WTC11 (cell line): ENCODE measurements around the gene SH2D4B.

Experiments
- ATF3 ChIP-seq: sonication (generic); formaldehyde crosslinking; conservative IDR thresholded peaks from 2 replicates; pipeline ENCODE4 v1.8.1; 2022; ENCODE audit warnings: mild to moderate bottlenecking, missing genetic modification reagents
- CREB1 ChIP-seq: sonication (generic); formaldehyde crosslinking; IDR thresholded peaks from 2 replicates; pipeline ENCODE4 v1.8.0; 2023; ENCODE audit warnings: mild to moderate bottlenecking, missing genetic modification reagents
- CREM ChIP-seq: sonication (generic); formaldehyde crosslinking; IDR thresholded peaks from 2 replicates; pipeline ENCODE4 v1.8.1; 2022; ENCODE audit warnings: mild to moderate bottlenecking, missing genetic modification reagents, moderate library complexity
- CTCF ChIP-seq: fragments of 200-600 bp; IDR thresholded peaks from 2 replicates; pipeline ENCODE4 v1.8.0; 2022; ENCODE audit warnings: antibody characterized with exemption
- ZNF138 ChIP-seq: sonication (generic); formaldehyde crosslinking; conservative IDR thresholded peaks from 2 replicates; pipeline ENCODE4 v1.8.1; 2022; ENCODE audit warnings: mild to moderate bottlenecking, moderate library complexity, missing genetic modification reagents
- ZNF232 ChIP-seq: sonication (generic); formaldehyde crosslinking; IDR thresholded peaks from 2 replicates; pipeline ENCODE4 v1.8.0; 2022; ENCODE audit warnings: mild to moderate bottlenecking, missing genetic modification reagents
- TF ChIP-seq, protein P1 (sequence below): sonication (generic); formaldehyde crosslinking; IDR thresholded peaks from 2 replicates; pipeline ENCODE4 v1.8.1; 2023; ENCODE audit warnings: mild to moderate bottlenecking, missing genetic modification reagents, moderate library complexity

- TF ChIP-seq ZNF138 (CRISPR knock-in tag) (no peak), ATF3 (CRISPR knock-in tag) (no peak), CREB1 (CRISPR knock-in tag) (no peak), CTCF (no peak), ZNF232 (no peak), CREM (CRISPR knock-in tag) (no peak)
- TF ChIP-seq, protein P1, sequence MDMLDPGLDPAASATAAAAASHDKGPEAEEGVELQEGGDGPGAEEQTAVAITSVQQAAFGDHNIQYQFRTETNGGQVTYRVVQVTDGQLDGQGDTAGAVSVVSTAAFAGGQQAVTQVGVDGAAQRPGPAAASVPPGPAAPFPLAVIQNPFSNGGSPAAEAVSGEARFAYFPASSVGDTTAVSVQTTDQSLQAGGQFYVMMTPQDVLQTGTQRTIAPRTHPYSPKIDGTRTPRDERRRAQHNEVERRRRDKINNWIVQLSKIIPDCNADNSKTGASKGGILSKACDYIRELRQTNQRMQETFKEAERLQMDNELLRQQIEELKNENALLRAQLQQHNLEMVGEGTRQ (CRISPR knock-in tag) = no peak
Measured at GRCh38 chr10:80500572-80501380, 36.9 kb upstream of the SH2D4B start.
